SK-N-MC (cell line): ENCODE results near the gene SP3.

ENCODE experiments used
- EZH2 ChIP-seq: fragments of 200-600 bp; sonication (generic); IDR thresholded peaks from one replicate; pipeline ENCODE4 v1.6.1; 2017; ENCODE audit warnings: antibody characterized with exemption
- FOXP2 ChIP-seq: optimal IDR thresholded peaks from 2 replicates; pipeline ENCODE3; 2011; ENCODE audit warnings: mild to moderate bottlenecking, moderate library complexity; ENCODE audit not compliant: insufficient read depth; ENCODE audit errors: extremely low read length, control extremely low read depth
- POLR2AphosphoS5 ChIP-seq: IDR thresholded peaks from 2 replicates; pipeline ENCODE4 v1.6.1; 2012; ENCODE audit warnings: mild to moderate bottlenecking, low read depth, low read length, borderline replicate concordance

GRCh38 chr2:173962031-173962430 lies 3.1 kb downstream of the SP3 start:
- TF ChIP-seq EZH2 (no peak), POLR2AphosphoS5 (no peak), FOXP2 (no peak)
